Loucy (cell line): Measurements from ENCODE around the gene ZFP36.

Experiments
- H2AFZ ChIP-seq: fragments of 200-600 bp; sonication (generic); 2 replicates; pipeline ENCODE4 v1.6.0; 2016; ENCODE audit warnings: antibody characterized with exemption, mild to moderate bottlenecking, low read length, moderate library complexity
- H3F3A ChIP-seq: fragments of 200-600 bp; 2 replicates; pipeline ENCODE4 v1.6.0; 2016; ENCODE audit warnings: antibody characterized with exemption, low read depth, mild to moderate bottlenecking
- H3K27me3 ChIP-seq: fragments of 200-600 bp; sonication (generic); 2 replicates; pipeline ENCODE4 v1.6.1; 2014; ENCODE audit warnings: low read length, mild to moderate bottlenecking; ENCODE audit not compliant: insufficient read depth, poor library complexity, severe bottlenecking
- H3K36me3 ChIP-seq: fragments of 200-600 bp; sonication (generic); 2 replicates; pipeline ENCODE4 v1.6.1; 2016; ENCODE audit warnings: low read length; ENCODE audit not compliant: insufficient read depth
- H3K4me1 ChIP-seq: fragments of 200-600 bp; sonication (generic); 2 replicates; pipeline ENCODE4 v1.5.1; 2014; ENCODE audit warnings: low read length, mild to moderate bottlenecking; ENCODE audit not compliant: insufficient read depth, poor library complexity, severe bottlenecking
- H3K4me2 ChIP-seq: fragments of 200-600 bp; sonication (generic); 2 replicates; pipeline ENCODE4 v1.6.0; 2014; ENCODE audit warnings: antibody characterized with exemption, low read length, low read depth, mild to moderate bottlenecking; ENCODE audit not compliant: poor library complexity, severe bottlenecking
- H3K4me3 ChIP-seq: fragments of 200-600 bp; sonication (generic); 2 replicates; pipeline ENCODE4 v1.5.1; 2014; ENCODE audit warnings: low read length, mild to moderate bottlenecking, mixed read lengths; ENCODE audit not compliant: poor library complexity, severe bottlenecking
- H3K79me2 ChIP-seq: fragments of 200-600 bp; sonication (generic); 2 replicates; pipeline ENCODE4 v1.6.1; 2014; ENCODE audit warnings: low read length; ENCODE audit not compliant: insufficient read depth
- H3K9ac ChIP-seq: fragments of 200-600 bp; sonication (generic); 2 replicates; pipeline ENCODE4 v1.6.0; 2014; ENCODE audit warnings: mild to moderate bottlenecking, low read depth, low read length, moderate library complexity; ENCODE audit not compliant: poor library complexity, severe bottlenecking
- H3K9me2 ChIP-seq: fragments of 200-600 bp; sonication (generic); replicated peaks from 2 replicates; pipeline ENCODE4 v1.6.1; 2016; ENCODE audit warnings: low read depth, low read length, mixed read lengths
- H3K9me3 ChIP-seq: fragments of 200-600 bp; sonication (generic); 2 replicates; pipeline ENCODE4 v1.6.1; 2014; ENCODE audit warnings: mild to moderate bottlenecking, antibody characterized with exemption, low read length, low read depth; ENCODE audit not compliant: insufficient read depth
- H4K20me1 ChIP-seq: fragments of 200-600 bp; sonication (generic); 2 replicates; pipeline ENCODE4 v1.6.0; 2014; ENCODE audit warnings: antibody characterized with exemption, low read length, mild to moderate bottlenecking; ENCODE audit not compliant: insufficient read depth, poor library complexity, severe bottlenecking
- EZH2phosphoT487 ChIP-seq: fragments of 200-600 bp; IDR thresholded peaks from 2 replicates; pipeline ENCODE4 v1.6.1; 2018; ENCODE audit warnings: antibody characterized with exemption, mild to moderate bottlenecking, moderate library complexity, borderline replicate concordance
- TF ChIP-seq, protein P1 (sequence below): fragments of 200-600 bp; sonication (generic); conservative IDR thresholded peaks from 2 replicates; pipeline ENCODE4 v1.5.1; 2014; ENCODE audit warnings: mild to moderate bottlenecking, antibody characterized with exemption, low read length

Gene ZFP36

DNA sequence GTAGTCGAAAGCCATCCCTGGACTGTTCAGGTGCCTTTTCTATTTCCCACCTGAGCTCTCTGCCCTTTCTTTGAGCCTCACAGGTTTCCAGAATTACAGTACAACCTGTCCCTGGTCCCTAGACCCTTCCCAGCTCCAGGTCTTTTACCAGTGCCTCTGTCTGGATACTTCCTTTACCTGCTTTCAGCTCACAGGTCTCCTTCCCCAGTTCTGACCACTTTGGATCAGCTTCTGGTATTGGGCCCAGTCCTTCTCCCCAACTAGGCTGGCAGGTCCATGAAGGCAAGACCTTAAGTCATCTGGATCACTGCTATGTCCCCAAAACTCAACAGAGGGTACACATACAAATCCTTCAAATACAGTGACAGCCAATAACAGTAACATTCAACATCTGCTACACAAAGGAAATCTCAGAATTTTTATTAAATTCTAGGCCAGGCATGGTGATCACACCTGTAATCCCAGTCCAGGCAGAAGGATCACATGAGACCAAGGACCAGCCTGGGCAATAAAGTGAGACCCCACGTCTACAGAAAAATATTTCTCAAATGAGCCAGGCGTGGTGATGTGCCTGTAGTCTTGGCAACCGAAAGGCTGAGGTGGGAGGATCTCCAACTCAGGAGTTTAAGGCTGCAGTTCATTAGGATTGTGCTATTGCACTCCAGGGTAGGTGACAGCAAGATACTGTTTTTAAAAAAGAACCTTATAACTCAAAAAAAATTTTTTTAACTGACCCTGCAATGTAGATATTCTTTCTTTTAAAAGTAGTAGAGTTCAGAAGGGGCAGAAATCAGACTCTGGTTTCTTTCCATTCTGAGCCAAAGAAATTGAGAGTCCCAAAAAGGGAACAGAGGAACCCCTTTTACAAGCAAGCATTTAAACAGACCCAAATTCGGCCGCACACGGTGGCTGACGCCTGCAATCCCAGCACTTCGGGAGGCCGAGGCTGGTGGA is 27.8 kb downstream of the ZFP36 start:
- Histone ChIP-seq H3K9ac (peak overlapping the region; percentile 100), H3F3A (no peaks in the 10 kb centered on the region), H3K4me3 (peak overlapping the region; percentile 100), H3K9me2 (no peaks in the 10 kb centered on the region), H2AFZ (no peak overlapping the region), H3K27me3 (peaks cover 5% of the 10 kb centered on the region), H4K20me1 (peaks cover 35% of the 10 kb centered on the region), H3K9me3 (no peaks in the 10 kb centered on the region), H3K79me2 (peaks cover 43% of the 10 kb centered on the region), H3K4me1 (peaks cover 24% of the 10 kb centered on the region), H3K36me3 (peaks cover 30% of the 10 kb centered on the region), H3K4me2 (peak overlapping the region; percentile 92)
- TF ChIP-seq EZH2phosphoT487: no peak
- TF ChIP-seq, protein P1, sequence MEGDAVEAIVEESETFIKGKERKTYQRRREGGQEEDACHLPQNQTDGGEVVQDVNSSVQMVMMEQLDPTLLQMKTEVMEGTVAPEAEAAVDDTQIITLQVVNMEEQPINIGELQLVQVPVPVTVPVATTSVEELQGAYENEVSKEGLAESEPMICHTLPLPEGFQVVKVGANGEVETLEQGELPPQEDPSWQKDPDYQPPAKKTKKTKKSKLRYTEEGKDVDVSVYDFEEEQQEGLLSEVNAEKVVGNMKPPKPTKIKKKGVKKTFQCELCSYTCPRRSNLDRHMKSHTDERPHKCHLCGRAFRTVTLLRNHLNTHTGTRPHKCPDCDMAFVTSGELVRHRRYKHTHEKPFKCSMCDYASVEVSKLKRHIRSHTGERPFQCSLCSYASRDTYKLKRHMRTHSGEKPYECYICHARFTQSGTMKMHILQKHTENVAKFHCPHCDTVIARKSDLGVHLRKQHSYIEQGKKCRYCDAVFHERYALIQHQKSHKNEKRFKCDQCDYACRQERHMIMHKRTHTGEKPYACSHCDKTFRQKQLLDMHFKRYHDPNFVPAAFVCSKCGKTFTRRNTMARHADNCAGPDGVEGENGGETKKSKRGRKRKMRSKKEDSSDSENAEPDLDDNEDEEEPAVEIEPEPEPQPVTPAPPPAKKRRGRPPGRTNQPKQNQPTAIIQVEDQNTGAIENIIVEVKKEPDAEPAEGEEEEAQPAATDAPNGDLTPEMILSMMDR: no peak

DNA sequence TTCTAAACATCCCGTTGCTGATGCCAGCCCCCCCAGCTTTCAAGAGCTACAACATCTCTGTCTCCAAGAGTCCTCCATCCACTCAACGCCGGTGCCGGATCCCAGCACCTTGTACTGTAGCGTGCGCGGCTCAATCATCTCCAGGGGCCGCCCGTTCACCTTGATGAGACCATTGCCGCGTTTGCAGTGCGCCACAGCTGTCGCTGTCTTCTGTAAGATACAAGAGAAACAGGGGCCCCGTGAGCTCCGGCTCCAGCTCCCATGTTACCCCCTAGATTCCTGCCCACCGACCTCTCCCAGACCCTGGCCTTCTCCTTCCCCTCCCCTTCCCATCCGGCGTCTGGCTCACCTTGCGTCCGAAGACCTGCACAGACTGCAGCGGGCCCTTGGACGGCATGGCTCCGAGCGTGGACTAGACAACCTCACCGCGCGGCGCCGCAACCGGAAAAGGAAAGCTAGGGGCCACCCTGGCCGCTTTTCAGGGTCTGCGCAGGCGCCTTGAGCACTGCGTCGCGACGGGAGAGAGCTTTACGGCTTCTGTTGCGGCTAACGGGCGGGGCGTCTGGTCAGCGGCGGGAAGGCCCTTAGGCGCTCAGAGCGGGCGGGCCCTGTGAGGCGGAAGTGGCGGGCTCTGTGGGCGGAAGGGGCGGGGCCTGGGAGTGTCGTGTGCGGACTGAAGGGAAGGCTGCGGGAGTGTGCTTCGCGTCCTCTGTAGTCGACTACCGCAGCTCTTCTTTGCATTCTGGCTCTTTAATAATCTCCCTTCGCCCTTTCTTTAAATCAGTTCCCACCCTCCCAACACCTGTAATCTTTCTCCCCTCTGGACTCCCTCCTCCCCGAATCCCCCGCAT is 29.1 kb downstream of the ZFP36 start, which contains the start of gene RPS16:
TSS of gene RPS16 (minus strand) at position 451 of the 851 bp plus-strand sequence. CDS start at position 397, 54 bp downstream.
- Histone ChIP-seq H3K27me3 (peaks cover 5% of the 10 kb centered on the region), H3K4me3 (peak within 1 kb of the TSS; percentile 100), H3K4me2 (peak within 1 kb of the TSS; percentile 92), H3K36me3 (peaks cover 30% of the 10 kb centered on the region), H3K4me1 (peaks cover 24% of the 10 kb centered on the region), H3F3A (no peaks in the 10 kb centered on the region), H3K9ac (peak within 1 kb of the TSS; percentile 100), H4K20me1 (peaks cover 35% of the 10 kb centered on the region), H2AFZ (peak within 1 kb of the TSS; percentile 28; the same call in 1 of the 2 replicates), H3K9me3 (no peaks in the 10 kb centered on the region), H3K9me2 (no peaks in the 10 kb centered on the region), H3K79me2 (peaks cover 43% of the 10 kb centered on the region)
- no peak for TF ChIP-seq EZH2phosphoT487
- TF ChIP-seq, protein P1: no peak

DNA sequence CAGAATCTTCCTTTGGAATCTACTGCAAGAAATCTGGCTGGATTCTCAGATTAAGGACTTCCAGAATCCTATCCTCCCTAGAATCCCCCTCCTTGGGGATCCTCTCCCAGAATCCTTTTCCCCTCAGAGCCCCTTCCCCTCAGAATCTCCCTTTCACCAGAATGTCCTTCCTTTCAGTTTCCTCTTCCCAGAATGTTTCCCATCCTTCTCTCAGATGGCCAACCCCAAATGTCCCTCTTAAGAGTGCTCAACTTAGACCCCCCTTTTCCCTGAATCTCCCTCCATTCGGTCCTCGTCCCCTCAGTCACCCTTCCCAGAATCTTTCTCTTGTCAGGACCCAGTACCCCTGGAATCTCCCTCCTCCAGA is 29.7 kb downstream of the ZFP36 start:
- Histone ChIP-seq H3K9ac (peak overlapping the region; percentile 100), H3K36me3 (peaks cover 30% of the 10 kb centered on the region), H3K9me3 (no peaks in the 10 kb centered on the region), H2AFZ (peak overlapping the region; percentile 28; the same call in 1 of the 2 replicates), H3K79me2 (peaks cover 43% of the 10 kb centered on the region), H3K4me2 (peak overlapping the region; percentile 78), H3K4me1 (peaks cover 24% of the 10 kb centered on the region), H4K20me1 (peaks cover 35% of the 10 kb centered on the region), H3K9me2 (no peaks in the 10 kb centered on the region), H3F3A (no peaks in the 10 kb centered on the region), H3K4me3 (peak overlapping the region; percentile 100), H3K27me3 (peaks cover 5% of the 10 kb centered on the region)
- TF ChIP-seq, protein P1: no peak
- no peak for TF ChIP-seq EZH2phosphoT487
